Vagina (tissue), 2 donors: ENCODE measurements around the gene PPP3CA. TPM values are rescaled to one million over a fixed set of nuclear protein-coding genes. Genes with fewer than 3 reads are reported as not detected.

Experiments
- DNase-seq, 2 donors: peaks; one replicate each; pipeline ENCODE4 v3.0.0-alpha.2; 2017; ENCODE audit errors: extremely low spot score in 2 of 2
- H3K27ac ChIP-seq: fragments of 200-600 bp; sonication (generic); one replicate; pipeline ENCODE4 v1.5.1; 2019
- H3K27me3 ChIP-seq: fragments of 200-600 bp; sonication (generic); one replicate; pipeline ENCODE4 v1.5.1; 2019
- H3K36me3 ChIP-seq, 2 donors: fragments of 200-600 bp; sonication (generic); one replicate each; pipeline ENCODE4 v1.5.1; 2017 to 2019
- H3K4me1 ChIP-seq: fragments of 200-600 bp; sonication (generic); one replicate; pipeline ENCODE4 v1.5.1; 2019
- H3K4me3 ChIP-seq, 2 donors: fragments of 200-600 bp; sonication (generic); 1 replicate in 1 of 2; 2 replicates in 1 of 2; pipeline ENCODE4 v1.5.1; 2016 to 2019
- H3K9me3 ChIP-seq: fragments of 200-600 bp; sonication (generic); one replicate; pipeline ENCODE4 v1.5.1; 2019
- CTCF ChIP-seq, 3 experiments: fragments of 450-650 bp in 2 of 3; fragments of 200-600 bp in 1 of 3; sonication (generic) in 1 of 3; IDR thresholded peaks; one replicate each; pipeline ENCODE4 v1.5.1; 2017 to 2019; ENCODE audit warnings: antibody characterized with exemption in 3 of 3, mild to moderate bottlenecking in 2 of 3, moderate library complexity in 2 of 3
- POLR2A ChIP-seq, 2 donors: fragments of 450-650 bp; IDR thresholded peaks; one replicate each; pipeline ENCODE4 v1.6.1; 2017; ENCODE audit warnings: antibody characterized with exemption in 2 of 2, mild to moderate bottlenecking in 2 of 2, moderate library complexity in 2 of 2
- POLR2AphosphoS5 ChIP-seq, 2 donors: sonication (generic); formaldehyde crosslinking; IDR thresholded peaks; one replicate each; pipeline ENCODE4 v1.9.0; 2017; ENCODE audit warnings: antibody characterized with exemption in 2 of 2, mild to moderate bottlenecking in 2 of 2, low read depth in 1 of 2; ENCODE audit not compliant: insufficient read depth in 1 of 2
- intact Hi-C: fragments of 100-400 bp; cut with DNase I; formaldehyde crosslinking; loops from one replicate; pipeline ENCODE4 v1.15.1; 2023
- total RNA-seq: library from RNA; depleted of rRNA; stranded (reverse); fragments of >200 nt; gene quantifications from one replicate; pipeline ENCODE4 v1.2.3, GENCODE V29; 2016

The PPP3CA gene
- total RNA-seq, 1 donor from 2014 or later: 45.9 TPM

- H3K36me3 ChIP-seq: no peaks in the 10 kb centered on the region
- intact Hi-C loops: no loop called here
- no peaks in the 10 kb centered on the region for H3K9me3 ChIP-seq
Measured at GRCh38 chr4:101295691-101296090, 51.6 kb downstream of the PPP3CA start.

DNA sequence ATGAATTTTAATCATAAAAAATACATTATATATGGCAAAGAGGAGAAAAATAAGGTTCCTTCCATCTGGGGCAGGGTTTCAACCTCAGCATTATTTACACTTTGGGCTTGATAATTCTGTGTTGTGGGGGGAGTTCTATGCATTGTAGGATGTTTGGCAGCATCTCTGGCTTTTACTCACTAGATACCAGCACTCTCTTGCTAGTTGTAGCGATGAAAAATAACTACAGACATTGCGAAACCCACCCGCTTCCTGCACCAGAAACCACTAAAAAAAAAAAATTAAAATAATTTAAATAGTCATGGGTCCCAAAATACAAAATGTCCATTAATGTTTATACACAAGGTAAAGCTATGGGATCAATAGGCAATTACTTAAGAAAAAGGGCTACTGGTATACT is 52.7 kb downstream of the PPP3CA start:
- Histone ChIP-seq H3K9me3 (no peaks in the 10 kb centered on the region), H3K4me3 (no peak overlapping the region), H3K27ac (no peak overlapping the region), H3K4me1 (peaks cover 22% of the 10 kb centered on the region), H3K27me3 (no peaks in the 10 kb centered on the region), H3K36me3 (no peaks in the 10 kb centered on the region)
- TF ChIP-seq POLR2A (IDR thresholded peaks at IDR 0.05) (no peak), POLR2AphosphoS5 (IDR thresholded peaks at IDR 0.05; ENCODE audit: insufficient read depth in 1 of 2, low read depth in 1 of 2) (no peak), CTCF (IDR thresholded peaks at IDR 0.05) (no peak)
- intact Hi-C loops: no loop called here
- DNase-seq: no peak

More at GRCh38 chr4:101295691-101296090, 51.6 kb downstream of the PPP3CA start:
- H3K27me3 ChIP-seq: no peaks in the 10 kb centered on the region
- TF ChIP-seq POLR2AphosphoS5 (IDR thresholded peaks at IDR 0.05; ENCODE audit: insufficient read depth in 1 of 2, low read depth in 1 of 2) (no peak), POLR2A (IDR thresholded peaks at IDR 0.05) (no peak), CTCF (IDR thresholded peaks at IDR 0.05) (no peak)
- no peak for DNase-seq
- no peak overlapping the region for H3K4me3 ChIP-seq
- H3K4me1 ChIP-seq: peaks cover 26% of the 10 kb centered on the region
- H3K27ac ChIP-seq: no peak overlapping the region

DNA sequence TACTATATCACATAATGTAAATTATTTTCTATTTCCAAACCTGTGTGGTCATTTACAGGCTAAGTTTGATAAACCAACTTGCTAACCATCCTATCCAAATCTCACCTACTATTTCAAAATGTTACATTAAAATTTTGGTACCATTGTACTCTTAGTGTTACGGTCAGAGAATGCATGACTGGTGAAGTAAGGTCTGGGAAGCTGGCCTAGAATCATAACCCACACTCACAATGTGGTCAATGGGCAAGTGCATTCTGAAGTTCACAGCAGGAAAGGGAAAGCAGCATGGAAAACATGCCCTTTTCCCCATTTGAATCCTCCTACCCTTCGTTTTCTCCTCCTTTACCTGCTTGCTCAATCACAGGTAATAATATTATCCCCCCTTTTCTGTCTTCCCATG is 54.4 kb downstream of the PPP3CA start:
- no peak for DNase-seq
- peaks cover 27% of the 10 kb centered on the region for H3K4me1 ChIP-seq

DNA sequence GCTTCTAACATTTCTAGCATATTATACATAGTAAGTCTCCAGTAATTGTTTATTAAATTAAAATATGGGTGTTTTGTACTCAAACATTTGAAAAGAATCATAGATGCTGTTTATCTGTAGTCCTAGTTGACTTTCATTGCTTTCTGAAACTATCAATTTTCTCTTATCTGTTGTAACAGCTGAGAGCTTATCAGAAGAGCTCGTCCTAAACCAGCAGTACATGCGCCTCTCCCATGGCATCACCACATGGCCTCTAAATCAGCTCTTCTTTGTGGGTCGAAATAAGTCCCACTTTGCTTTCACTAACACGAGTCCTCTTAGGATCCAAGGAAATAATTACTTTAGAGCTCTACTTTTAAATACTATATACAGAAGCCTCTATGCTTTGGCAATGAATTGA is 55.1 kb downstream of the PPP3CA start:
- no peaks in the 10 kb centered on the region for H3K36me3 ChIP-seq
- no peak overlapping the region for H3K4me3 ChIP-seq

More for the DNA sequence above, 54.4 kb downstream of the PPP3CA start:
- H3K27ac ChIP-seq: no peak overlapping the region
- no peaks in the 10 kb centered on the region for H3K36me3 ChIP-seq
- TF ChIP-seq POLR2AphosphoS5 (IDR thresholded peaks at IDR 0.05; ENCODE audit: insufficient read depth in 1 of 2, low read depth in 1 of 2): no peak
- TF ChIP-seq CTCF (IDR thresholded peaks at IDR 0.05): no peak
- TF ChIP-seq POLR2A (IDR thresholded peaks at IDR 0.05): no peak
- H3K4me3 ChIP-seq: no peak overlapping the region
- intact Hi-C loops: no loop called here
- no peaks in the 10 kb centered on the region for H3K9me3 ChIP-seq
- H3K27me3 ChIP-seq: no peaks in the 10 kb centered on the region

More for the DNA sequence above, 55.1 kb downstream of the PPP3CA start:
- DNase-seq: no peak
- intact Hi-C loops: no loop called here
- no peaks in the 10 kb centered on the region for H3K27me3 ChIP-seq
- H3K4me1 ChIP-seq: peaks cover 34% of the 10 kb centered on the region
- H3K27ac ChIP-seq: no peak overlapping the region
- no peak for TF ChIP-seq POLR2A (IDR thresholded peaks at IDR 0.05)
- TF ChIP-seq POLR2AphosphoS5 (IDR thresholded peaks at IDR 0.05; ENCODE audit: insufficient read depth in 1 of 2, low read depth in 1 of 2): no peak
- no peak for TF ChIP-seq CTCF (IDR thresholded peaks at IDR 0.05)
- no peaks in the 10 kb centered on the region for H3K9me3 ChIP-seq
